Coronary artery (tissue), 2 donors: ENCODE results near the gene ALG1.
"Not testable (repeated sequence)": the region's sequence is repeated elsewhere in the genome, so short reads cannot be mapped to it uniquely, and the experiment has no call there.

Experiments
- DNase-seq: peaks from one replicate; pipeline ENCODE4 v3.0.0-alpha.2; 2017; ENCODE audit warnings: low spot score
- H3K27ac ChIP-seq, 2 donors: fragments of 200-600 bp; sonication (generic); one replicate each; pipeline ENCODE4 v1.5.1; 2016 to 2019
- H3K4me3 ChIP-seq: fragments of 200-600 bp; sonication (generic); 2 replicates; pipeline ENCODE4 v1.5.1; 2016; ENCODE audit warnings: mild to moderate bottlenecking, moderate library complexity
- TF ChIP-seq, protein P1 (sequence below): fragments of 200-600 bp; sonication (generic); IDR thresholded peaks from one replicate; pipeline ENCODE4 v1.5.1; 2019; ENCODE audit warnings: antibody characterized with exemption

Gene ALG1

DNA sequence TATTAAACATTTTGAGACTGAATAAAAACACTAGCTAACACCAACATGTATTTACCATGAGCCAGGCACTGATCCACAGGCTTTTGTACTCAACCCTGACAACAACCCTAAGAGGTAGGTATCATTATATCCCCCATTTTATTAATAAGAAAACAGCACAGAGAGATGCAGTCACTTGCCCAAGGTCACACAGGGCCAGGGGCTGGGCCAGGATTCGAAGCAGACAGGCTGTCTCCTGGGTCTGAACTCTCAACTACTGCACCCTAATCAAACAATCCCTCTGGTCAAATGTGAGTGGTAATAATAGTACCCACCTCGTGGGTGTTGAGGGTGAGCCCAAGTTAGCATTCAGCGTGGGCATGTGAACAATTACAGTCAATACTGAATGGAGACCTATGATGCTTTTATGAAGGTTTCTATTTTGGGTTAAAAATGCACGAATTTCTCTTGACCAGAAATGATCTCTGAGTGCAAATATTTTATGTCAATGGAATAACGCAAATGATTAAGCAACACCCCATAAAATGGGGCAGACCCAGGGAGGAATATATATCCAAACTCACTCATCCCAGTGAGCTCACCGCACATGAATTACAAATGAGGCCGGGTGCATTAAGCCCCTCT lies 24.9 kb downstream of the ALG1 start:
- peak overlapping the region; percentile 89 for H3K4me3 ChIP-seq
- DNase-seq: not testable (repeated sequence)
- peak overlapping the region in 1 of 2 donors; percentile 91 for H3K27ac ChIP-seq

DNA sequence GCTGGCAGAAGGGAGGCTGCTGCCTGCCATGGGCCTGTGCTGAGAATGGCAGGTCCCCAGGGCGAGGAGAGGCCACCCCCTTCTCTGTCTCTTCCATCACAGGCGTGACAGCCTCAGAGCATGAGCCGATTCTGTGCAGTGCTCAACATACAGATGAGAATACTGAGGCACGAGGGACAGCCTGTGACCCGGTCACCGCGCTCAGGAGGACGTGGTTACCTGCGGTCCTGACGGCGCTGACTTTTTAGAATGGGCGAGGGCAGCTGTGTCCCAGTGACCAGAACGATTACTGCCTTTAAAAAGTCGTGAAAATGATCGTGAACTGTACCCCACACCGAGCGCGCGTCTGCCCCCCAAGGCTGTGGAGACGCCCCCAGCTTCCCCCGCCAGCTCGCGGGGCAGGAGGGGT lies 25.4 kb downstream of the ALG1 start:
- peak overlapping the region; percentile 89 for H3K4me3 ChIP-seq
- DNase-seq: not testable (repeated sequence)
- H3K27ac ChIP-seq: peak overlapping the region; percentile 32 to 91

DNA sequence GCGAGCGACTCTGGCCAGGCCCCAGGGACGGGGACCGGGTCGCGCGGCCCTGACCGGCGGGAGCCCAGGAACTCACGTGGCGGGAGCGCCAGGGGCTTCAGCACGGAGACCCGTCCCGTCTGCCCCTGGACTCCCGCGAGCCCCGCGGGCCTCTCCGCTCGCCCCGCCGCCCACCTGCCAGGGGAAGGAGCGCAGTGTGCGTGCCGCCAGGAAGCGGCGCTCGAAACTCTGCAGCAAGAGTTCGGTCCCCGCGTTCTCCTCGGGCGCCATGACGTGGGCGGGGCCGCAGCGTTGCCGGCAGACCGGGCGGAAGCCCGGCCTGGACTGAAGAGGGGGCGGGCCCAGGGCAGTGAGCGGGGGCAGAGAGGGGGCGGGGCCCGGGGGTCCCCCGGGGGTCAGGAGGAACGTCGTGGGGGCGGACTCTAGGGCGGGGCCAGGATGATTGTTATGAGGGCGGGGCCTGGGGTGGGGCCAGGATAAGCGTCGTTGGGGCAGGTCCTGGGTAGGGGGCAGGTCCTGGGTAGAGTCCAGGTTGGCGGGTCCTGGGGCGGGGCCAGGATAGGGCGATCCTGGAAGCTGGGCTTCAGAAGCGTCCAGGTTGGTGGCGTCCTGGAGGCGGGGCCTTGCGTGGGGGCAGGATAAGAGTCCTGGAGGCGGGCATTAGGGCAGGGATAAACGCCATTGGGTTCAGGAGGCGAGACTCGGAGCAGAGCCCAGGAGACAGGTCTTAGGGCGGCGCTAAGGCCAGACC lies 26.0 kb downstream of the ALG1 start, which contains the start of gene EEF2KMT:
EEF2KMT (minus strand) TSS at position 326 of the 751 bp plus-strand sequence; CDS start at position 270, 56 bp downstream.
- Histone ChIP-seq H3K27ac (peak within 1 kb of the TSS; percentile 77 to 91), H3K4me3 (peak within 1 kb of the TSS; percentile 89)
- peak; percentile 99 for DNase-seq

DNA sequence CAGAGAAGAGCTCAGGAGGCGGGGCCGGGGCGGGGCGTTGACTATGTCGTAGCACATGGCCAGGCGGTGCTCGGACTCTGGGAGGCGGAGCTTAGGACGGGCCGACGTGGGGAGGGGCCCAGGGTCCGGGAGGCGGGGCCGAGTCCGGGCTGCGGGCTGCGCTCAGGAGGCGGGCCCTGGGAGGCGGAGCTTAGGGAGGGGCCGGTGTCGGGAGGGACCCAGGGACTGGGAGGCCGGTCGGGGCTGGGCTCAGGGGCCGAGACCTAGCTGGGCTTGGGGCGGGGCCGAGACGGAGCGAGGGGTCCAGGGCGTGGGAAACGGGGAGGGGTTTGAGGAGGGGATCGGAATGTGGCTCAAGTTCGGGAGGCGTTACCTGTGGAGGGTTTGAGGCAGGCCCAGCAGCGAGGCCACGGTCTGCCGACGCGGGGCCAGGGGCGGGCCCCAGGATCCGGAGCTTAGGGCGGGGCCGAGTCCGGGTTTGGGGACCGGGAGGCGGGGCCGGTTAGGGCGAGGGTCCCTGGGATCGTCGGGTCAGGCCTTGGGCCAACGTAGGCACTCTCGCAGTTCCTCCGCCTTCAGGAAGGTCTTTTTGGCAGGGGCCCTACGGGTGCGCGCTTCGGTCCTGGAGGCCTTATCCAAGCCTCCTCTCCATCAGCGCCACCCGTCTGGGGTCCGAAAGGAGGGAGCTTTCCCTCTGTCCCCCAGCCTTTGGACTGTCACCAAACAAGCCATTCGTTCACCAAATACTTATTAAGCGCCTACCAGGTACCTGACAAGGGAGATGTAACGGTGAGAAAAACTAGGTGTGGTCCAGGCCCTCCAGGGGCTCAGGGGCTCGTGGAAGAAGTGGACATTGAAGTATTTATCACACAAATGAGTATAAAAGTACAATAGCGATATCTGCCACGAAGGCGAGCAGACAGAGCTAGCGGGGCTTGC lies 26.8 kb downstream of the ALG1 start:
- Histone ChIP-seq H3K4me3 (peak overlapping the region; percentile 89), H3K27ac (peak overlapping the region; percentile 77 to 91)
- peak; percentile 90 for DNase-seq

DNA sequence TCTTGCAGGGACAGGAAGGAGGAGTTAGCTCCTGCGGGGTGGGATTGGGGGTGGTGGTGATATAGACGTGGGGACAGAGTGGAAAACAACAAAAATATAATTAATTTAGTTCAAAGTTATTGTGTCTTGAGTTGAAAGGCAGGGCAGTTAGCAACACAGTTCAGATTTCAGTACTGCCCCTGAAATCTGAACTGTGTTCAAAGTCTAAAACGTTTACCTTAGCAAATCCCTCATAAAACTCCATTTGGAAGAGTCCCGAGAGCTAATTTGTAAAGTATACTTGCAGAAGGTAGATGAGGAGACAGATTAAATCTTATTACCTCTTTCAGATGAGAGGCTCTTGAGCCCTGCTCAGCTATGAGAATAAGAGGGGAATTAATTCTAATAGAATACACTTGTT lies 27.5 kb downstream of the ALG1 start:
- Histone ChIP-seq H3K4me3 (peak overlapping the region; percentile 75), H3K27ac (peak overlapping the region in 1 of 2 donors; percentile 90)
- not testable (repeated sequence) for DNase-seq

DNA sequence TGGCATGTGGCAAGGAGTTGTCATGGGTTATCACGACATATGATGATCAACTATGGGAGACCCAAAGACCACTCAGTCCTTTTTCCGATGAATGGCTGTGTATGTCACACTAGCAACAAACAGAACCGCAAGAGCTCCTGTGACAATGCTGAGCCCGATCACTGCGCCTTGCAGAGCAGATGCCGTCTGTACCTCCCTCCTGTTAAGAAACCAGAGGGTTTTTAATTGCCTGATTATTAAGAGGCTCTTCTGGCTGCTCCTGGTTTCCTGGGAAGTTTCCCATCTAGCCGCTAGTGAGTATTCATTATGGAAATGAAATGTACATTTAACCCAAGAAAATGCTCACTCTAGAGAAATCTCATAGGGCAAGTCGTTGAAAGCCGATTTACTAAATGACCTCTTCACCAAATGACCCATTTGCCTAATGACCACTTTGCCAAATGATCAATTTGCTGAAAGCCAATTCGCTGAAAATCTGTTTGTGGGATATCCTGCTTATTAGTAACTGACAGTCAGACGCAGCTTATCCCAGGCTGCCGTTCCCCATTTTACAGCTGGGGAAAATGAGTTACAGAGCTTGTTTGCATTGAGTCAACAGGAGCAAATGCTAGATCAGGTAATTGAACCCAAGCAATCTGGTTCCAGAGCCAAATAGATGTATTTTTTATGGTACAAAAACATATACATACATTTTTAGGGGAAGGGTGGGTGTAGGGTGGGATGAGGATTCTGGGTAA lies 31.8 kb downstream of the ALG1 start:
- H3K4me3 ChIP-seq, DNase-seq, H3K27ac ChIP-seq: not testable (repeated sequence)

DNA sequence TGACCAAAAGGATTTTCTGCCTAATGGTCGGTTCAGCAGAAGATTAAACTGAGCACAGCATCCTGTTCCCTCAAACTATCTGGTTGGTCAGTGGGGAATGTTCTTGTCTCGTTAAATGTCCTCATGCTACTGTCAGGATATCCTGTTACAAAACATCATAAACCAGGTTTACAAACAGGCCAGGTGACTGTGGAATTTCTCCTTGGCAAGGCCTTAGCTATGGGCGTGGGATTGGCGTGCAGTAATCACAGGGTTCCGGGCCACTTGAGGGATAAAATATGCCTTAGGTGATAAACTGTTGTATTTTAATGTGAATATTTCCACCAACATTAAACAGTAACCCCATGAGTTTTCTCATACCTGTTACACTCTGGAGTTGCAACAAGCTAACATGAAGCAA lies 33.4 kb downstream of the ALG1 start:
- not testable (repeated sequence) for H3K4me3 ChIP-seq, DNase-seq, H3K27ac ChIP-seq

DNA sequence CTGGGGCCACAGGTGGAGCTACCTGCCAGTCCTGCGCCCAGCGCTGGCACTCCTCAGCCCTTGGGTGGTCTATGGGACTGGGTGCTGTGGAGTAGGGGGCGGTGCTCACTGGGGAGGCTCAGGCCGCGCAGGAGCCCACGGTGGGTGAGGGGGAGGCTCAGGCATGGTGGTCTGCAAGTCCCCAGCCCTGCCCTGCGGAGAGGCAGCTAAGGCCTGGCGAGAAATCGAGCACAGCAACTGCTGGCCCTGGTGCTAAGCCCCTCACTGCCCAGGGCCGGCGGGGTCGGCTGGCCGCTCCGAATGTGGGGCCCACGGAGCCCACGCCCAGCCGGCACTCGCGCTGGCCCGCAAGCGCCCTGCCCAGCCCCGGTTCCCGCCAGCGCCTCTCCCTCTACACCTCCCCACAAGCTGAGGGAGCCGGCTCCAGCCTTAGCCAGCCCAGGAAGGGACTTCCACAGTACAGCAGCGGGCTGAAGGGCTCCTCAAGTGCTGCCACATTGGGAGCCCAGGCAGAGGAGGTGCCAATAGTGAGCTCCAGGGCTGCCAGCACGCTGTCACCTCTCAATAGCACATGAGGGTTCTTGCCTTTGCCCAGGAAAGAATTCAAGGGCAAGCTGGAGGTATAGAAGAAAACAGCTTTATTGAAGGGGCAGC lies 37.0 kb downstream of the ALG1 start:
- no peak for DNase-seq
- TF ChIP-seq, protein P1, sequence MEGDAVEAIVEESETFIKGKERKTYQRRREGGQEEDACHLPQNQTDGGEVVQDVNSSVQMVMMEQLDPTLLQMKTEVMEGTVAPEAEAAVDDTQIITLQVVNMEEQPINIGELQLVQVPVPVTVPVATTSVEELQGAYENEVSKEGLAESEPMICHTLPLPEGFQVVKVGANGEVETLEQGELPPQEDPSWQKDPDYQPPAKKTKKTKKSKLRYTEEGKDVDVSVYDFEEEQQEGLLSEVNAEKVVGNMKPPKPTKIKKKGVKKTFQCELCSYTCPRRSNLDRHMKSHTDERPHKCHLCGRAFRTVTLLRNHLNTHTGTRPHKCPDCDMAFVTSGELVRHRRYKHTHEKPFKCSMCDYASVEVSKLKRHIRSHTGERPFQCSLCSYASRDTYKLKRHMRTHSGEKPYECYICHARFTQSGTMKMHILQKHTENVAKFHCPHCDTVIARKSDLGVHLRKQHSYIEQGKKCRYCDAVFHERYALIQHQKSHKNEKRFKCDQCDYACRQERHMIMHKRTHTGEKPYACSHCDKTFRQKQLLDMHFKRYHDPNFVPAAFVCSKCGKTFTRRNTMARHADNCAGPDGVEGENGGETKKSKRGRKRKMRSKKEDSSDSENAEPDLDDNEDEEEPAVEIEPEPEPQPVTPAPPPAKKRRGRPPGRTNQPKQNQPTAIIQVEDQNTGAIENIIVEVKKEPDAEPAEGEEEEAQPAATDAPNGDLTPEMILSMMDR: no peak
- no peak overlapping the region for H3K27ac ChIP-seq
- no peak overlapping the region for H3K4me3 ChIP-seq

DNA sequence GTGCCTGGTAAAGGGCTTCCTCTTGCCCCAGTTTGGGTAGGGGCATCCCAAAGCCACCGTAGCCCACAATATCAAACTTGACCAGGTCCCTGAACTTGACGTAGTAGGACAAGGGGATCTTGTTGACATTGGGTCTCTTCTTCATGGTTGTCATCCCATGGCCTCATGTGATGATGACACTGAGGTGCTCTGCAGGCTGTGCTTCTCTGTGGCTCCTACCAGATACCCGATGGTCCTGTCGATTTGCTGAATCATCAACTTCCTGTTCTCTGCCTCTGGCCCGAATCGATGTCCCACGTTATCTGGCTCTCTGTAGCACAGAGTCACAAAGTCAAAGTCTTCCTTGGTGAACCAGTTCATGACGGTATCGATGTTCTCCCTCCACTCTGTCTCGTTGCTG lies 39.3 kb downstream of the ALG1 start:
- not testable (repeated sequence) for H3K4me3 ChIP-seq, DNase-seq, H3K27ac ChIP-seq

DNA sequence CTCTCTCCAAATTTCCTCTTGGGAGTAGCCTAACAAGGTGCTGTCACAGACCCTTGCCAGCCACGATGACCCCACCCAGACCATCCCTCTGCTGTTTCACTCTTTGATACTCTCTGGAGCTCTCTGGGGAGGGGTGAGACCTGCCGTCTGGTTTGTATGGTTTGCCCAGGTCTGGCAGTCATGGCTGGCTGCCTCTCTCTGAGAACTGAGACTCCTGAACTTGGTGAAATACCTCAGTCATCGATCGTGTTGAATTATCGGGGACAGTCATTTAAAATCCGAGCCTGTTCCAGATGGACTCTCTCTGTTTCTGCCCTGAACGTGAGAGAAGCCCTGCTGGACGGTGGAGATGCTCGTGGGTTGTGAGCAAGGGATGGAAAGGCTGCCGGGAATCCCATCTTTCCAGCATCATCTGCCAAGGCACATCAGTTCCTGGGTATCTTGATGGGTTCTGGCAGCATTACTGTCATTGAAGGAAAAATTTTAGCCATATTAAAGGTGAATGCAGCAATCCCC lies 45.2 kb downstream of the ALG1 start:
- H3K27ac ChIP-seq, DNase-seq, H3K4me3 ChIP-seq: not testable (repeated sequence)

DNA sequence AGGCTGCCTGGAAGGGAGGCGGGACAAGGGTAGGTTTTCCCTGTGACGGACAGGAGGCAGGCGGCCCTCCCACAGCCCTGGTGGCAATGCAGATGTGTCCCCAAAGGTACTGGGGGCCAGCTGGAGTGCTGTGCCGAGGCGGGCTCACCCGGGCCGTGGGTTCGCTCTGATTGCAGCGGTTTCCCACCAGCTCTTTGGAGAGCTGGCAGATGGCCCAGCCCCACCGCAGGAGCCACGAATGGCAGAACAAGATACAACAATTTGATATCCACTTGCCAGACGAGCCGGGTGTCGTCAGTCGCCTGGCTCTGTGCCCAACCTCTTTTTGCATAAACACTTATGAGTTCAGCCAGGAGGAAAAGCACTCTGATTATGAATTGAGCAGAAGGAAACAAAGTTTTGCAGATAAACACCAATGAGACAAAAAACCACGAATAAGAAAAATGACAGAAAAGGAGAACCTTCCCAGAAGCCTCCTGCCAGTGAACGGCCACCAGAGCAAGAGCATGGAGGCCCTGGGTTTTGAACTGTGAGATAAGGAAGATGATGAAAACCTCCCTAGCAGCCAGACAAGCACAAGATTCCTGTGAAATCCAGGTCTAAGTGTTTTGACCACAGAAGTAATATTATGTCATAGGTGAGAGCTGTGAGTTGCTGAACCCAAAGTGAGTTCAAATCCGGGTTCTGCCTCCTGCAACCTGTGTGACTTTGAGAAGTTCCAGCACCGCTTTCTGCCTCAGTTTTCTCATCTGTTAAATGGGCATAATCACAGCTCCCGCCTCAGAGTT lies 45.9 kb downstream of the ALG1 start:
- DNase-seq, H3K27ac ChIP-seq: not testable (repeated sequence)
- H3K4me3 ChIP-seq: peak overlapping the region; percentile 58

DNA sequence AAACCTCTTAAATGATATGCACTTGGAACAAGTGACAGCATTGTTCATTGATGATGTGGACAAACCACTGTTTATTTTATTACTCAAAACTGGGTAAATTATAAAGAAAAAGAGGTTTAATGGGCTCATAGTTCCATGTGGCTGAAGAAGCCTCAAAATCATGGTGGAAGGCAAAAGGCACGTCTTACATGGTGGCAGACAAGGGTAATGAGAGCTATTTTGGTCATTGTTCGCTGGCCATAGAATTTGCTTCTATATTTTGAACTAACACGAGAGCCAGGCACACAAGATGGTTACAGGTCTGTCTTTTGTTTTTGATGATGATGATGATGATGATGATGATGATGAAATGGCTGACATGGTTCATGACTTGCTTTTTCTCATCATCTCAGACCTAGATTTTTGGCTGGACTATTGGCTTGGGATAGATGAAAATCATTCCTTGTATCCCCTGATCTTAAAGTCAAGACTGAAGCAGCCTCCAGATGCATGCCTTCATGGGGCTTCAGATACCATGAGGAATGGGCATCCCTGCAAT lies 59.9 kb downstream of the ALG1 start:
- H3K27ac ChIP-seq, H3K4me3 ChIP-seq, DNase-seq: not testable (repeated sequence)

DNA sequence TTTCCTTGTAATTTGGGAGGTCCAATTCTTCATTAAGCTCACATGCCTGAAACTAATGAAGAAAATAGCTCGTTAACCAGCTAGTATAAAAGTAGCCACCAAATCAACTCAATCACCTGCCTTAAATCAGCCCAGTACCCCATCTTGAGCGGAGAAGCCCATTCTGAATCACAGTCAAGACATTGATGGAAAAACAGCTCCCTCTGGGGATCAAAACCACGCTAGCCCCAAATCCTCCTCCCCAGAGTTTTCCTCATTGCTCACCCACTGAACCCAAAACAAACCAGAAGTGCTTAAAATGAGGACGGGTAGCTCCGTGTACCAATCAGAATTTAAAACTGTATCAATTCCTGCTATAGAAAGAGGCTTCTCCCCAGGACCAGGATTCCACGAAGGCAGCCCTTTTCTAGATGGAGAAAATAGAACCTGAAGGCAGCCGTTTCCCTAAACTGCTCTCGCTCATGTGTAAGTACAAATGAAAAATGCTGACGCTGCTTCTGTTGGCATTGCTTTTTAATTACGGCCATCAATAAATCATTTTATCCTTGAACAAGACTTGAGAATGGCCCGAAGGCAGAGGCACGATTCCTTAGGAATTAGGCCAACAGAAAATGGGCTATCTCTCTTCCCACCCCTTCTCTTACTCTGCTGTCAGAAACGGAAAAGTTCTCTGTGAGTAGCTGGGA lies 61.4 kb downstream of the ALG1 start:
- DNase-seq, H3K27ac ChIP-seq, H3K4me3 ChIP-seq: not testable (repeated sequence)

DNA sequence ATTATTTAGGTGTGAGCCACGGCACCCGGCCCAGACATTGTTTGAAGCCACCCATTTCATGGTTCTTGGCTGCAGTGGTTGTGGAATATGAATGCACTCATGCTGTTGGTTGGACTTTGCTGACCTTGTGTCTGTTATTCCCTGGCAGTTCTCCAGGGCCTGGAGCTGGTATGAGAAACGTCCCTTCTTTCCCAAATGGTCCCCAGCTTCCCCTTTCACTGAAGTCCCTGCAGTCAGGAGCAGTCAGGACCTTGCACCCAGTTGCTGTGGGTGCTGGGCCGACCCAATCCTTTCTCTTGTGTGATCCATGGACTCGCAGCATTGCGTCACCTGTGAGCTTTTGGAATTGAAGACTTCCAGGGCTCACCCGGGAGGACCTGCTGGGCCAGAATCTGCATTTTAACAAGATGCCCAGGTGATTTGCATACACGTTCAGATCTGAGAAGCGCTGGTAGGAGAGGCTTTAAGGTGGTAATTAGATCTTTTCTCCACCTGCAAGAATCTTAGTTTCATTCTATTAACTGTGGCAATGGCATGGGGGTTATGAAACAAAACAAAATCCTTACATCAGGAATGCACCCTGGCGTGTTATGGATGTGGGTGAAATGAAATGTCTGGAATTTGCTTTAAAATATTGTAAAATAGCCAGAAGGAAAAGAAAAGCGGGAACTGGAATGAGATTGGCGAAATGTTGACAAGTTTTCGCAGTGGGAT lies 63.3 kb downstream of the ALG1 start:
- not testable (repeated sequence) for H3K4me3 ChIP-seq, DNase-seq, H3K27ac ChIP-seq
